ENCODE data around the gene VAMP1.

GRCh38 chr12:6418796-6419195 is 51.7 kb downstream of the VAMP1 start:
- TF ChIP-seq POLR2AphosphoS5 (IDR thresholded peaks at IDR 0.05; ENCODE audit: borderline replicate concordance, low read depth, low read length) = no peak
- no peak for TF ChIP-seq EZH2 (IDR thresholded peaks at IDR 0.05)

Data from SK-N-MC (cell line).